Thyroid gland (tissue), 4 donors: ENCODE measurements around the gene LIN7A. TPM values are rescaled to one million over a fixed set of nuclear protein-coding genes. Genes with fewer than 3 reads are reported as not detected.

Experiments
- DNase-seq, 2 donors: peaks; one replicate each; pipeline ENCODE4 v3.0.0-alpha.2; 2019
- H3K27ac ChIP-seq, 3 donors: fragments of 200-600 bp; sonication (generic); 1 replicate in 2 of 3; 2 replicates in 1 of 3; pipeline ENCODE4 v1.5.1; 2016 to 2019; ENCODE audit warnings: mild to moderate bottlenecking in 1 of 3, moderate library complexity in 1 of 3
- H3K27me3 ChIP-seq: fragments of 200-600 bp; sonication (generic); one replicate; pipeline ENCODE4 v1.5.1; 2019
- H3K36me3 ChIP-seq, 2 donors: fragments of 200-600 bp; sonication (generic); one replicate each; pipeline ENCODE4 v1.5.1; 2016 to 2019
- H3K4me1 ChIP-seq, 2 donors: fragments of 200-600 bp; sonication (generic); one replicate each; pipeline ENCODE4 v1.5.1; 2017 to 2019
- H3K4me3 ChIP-seq, 3 donors: fragments of 200-600 bp; sonication (generic); replicated peaks in 1 of 3; 1 replicate in 2 of 3; 2 replicates in 1 of 3; pipeline ENCODE4 v1.5.1; 2016; ENCODE audit warnings: mild to moderate bottlenecking in 1 of 3
- H3K9me3 ChIP-seq: fragments of 200-600 bp; sonication (generic); one replicate; pipeline ENCODE4 v1.5.1; 2017
- POLR2A ChIP-seq, 2 donors: fragments of 450-650 bp; IDR thresholded peaks; one replicate each; pipeline ENCODE4 v1.6.1; 2017; ENCODE audit warnings: antibody characterized with exemption in 2 of 2, mild to moderate bottlenecking in 2 of 2, moderate library complexity in 1 of 2
- WGBS, 2 donors: methylation state at CpG; one replicate each; pipeline ENCODE4 v1.1.5; 2017; 5-methylcytosine and 5-hydroxymethylcytosine counted together
- intact Hi-C: fragments of 100-400 bp; cut with DNase I; formaldehyde crosslinking; loops from one replicate; pipeline ENCODE4 v1.15.1; 2023
- total RNA-seq, 4 donors: library from RNA; depleted of rRNA; stranded (reverse); fragments of >200 nt; gene quantifications; one replicate each; pipeline ENCODE4 v1.2.3, GENCODE V29; 2016
- TF ChIP-seq, protein P1 (sequence below), 6 experiments: fragments of 200-600 bp in 3 of 6; fragments of 450-650 bp in 3 of 6; sonication (generic) in 3 of 6; IDR thresholded peaks; one replicate each; pipeline ENCODE4 v1.5.1; 2016 to 2019; ENCODE audit warnings: antibody characterized with exemption in 6 of 6, mild to moderate bottlenecking in 2 of 6, inconsistent platforms in 1 of 6, moderate library complexity in 1 of 6

LIN7A gene
- total RNA-seq, 4 donors from 2014 or later: 7.9 to 21.4 (median 18.4) TPM

DNA sequence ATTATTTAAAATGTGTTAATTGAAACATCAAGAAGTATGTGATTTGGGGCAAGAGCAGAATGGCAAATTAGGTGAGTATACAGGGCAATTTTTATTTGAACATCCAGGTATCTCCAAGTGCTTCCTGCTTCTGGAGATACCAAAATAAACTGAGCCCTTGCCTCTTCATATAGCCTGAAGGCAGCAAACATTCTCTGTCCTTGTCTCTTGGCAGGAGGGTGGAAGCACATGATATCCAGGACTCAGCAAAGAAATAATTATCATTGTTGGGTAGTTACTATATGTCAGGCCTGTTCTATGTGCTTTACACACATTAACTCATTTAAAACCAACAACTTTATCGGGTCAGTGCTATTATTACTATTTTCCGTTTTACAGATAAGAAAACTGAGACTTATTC, 12.5 kb downstream of the LIN7A start:
- no peak for DNase-seq
- no peak for TF ChIP-seq POLR2A (IDR thresholded peaks at IDR 0.05)
- TF ChIP-seq, protein P1, sequence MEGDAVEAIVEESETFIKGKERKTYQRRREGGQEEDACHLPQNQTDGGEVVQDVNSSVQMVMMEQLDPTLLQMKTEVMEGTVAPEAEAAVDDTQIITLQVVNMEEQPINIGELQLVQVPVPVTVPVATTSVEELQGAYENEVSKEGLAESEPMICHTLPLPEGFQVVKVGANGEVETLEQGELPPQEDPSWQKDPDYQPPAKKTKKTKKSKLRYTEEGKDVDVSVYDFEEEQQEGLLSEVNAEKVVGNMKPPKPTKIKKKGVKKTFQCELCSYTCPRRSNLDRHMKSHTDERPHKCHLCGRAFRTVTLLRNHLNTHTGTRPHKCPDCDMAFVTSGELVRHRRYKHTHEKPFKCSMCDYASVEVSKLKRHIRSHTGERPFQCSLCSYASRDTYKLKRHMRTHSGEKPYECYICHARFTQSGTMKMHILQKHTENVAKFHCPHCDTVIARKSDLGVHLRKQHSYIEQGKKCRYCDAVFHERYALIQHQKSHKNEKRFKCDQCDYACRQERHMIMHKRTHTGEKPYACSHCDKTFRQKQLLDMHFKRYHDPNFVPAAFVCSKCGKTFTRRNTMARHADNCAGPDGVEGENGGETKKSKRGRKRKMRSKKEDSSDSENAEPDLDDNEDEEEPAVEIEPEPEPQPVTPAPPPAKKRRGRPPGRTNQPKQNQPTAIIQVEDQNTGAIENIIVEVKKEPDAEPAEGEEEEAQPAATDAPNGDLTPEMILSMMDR (IDR thresholded peaks at IDR 0.05): no peak
- intact Hi-C loops: no loop called here
- Histone ChIP-seq H3K9me3 (no peaks in the 10 kb centered on the region), H3K27me3 (no peaks in the 10 kb centered on the region), H3K4me1 (no peaks in the 10 kb centered on the region), H3K36me3 (no peaks in the 10 kb centered on the region), H3K4me3 (no peak overlapping the region), H3K27ac (no peak overlapping the region)
- 93 to 94% methylated on average over 2 of the region's 2 CpGs for WGBS, 2 donors

DNA sequence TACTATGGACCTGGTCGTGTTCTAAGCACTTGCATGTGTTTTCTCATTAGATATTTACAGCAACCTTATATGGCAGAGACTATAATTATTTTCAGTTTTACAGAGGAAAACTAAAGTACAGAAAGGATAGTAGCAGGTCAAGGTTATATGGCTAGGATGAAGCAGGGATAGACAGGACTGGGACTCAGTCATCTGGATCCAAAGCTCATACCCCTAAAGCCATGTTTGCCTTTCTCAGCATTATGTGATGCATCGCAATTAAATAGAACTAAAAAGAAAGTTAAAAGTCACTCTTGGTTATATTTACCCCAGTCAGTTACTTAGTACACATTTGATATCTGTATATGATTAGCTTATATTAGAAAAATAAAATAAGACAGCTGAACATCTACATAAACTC, 13.3 kb downstream of the LIN7A start:
- Histone ChIP-seq H3K36me3 (no peaks in the 10 kb centered on the region), H3K4me1 (no peaks in the 10 kb centered on the region), H3K27me3 (no peaks in the 10 kb centered on the region), H3K9me3 (no peaks in the 10 kb centered on the region), H3K4me3 (no peak overlapping the region), H3K27ac (no peak overlapping the region)
- WGBS, 2 donors: 88 to 90% methylated on average over 2 of the region's 2 CpGs
- intact Hi-C loops: no loop called here
- DNase-seq: no peak
- TF ChIP-seq, protein P1 (IDR thresholded peaks at IDR 0.05): no peak
- no peak for TF ChIP-seq POLR2A (IDR thresholded peaks at IDR 0.05)

DNA sequence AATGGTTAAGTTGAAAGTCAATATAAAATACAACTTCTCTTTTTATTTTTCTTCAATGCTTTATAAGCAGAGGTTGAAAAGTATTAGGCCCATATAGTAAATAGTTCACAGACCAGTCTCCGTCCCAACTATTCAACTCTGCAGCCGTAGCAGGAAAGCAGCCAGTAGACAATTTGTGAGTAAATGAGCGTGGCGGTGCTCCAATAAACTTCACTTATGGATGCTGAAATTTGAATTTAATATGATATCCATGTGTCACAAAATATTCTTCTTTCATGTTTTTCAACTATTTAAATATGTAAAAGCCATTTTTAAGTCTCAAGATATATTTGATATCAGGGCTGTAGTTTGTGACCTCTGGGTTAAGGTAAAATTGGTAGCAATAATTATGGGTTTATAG, 17.7 kb downstream of the LIN7A start:
- H3K27ac ChIP-seq: no peak overlapping the region
- intact Hi-C loops: no loop called here
- H3K27me3 ChIP-seq: no peaks in the 10 kb centered on the region
- H3K4me3 ChIP-seq: no peak overlapping the region
- no peak for DNase-seq
- TF ChIP-seq, protein P1 (IDR thresholded peaks at IDR 0.05): no peak
- no peak for TF ChIP-seq POLR2A (IDR thresholded peaks at IDR 0.05)
- 96 to 97% methylated on average over 4 of the region's 4 CpGs for WGBS, 2 donors
- no peaks in the 10 kb centered on the region for H3K9me3 ChIP-seq
- H3K36me3 ChIP-seq: no peaks in the 10 kb centered on the region
- no peaks in the 10 kb centered on the region for H3K4me1 ChIP-seq

DNA sequence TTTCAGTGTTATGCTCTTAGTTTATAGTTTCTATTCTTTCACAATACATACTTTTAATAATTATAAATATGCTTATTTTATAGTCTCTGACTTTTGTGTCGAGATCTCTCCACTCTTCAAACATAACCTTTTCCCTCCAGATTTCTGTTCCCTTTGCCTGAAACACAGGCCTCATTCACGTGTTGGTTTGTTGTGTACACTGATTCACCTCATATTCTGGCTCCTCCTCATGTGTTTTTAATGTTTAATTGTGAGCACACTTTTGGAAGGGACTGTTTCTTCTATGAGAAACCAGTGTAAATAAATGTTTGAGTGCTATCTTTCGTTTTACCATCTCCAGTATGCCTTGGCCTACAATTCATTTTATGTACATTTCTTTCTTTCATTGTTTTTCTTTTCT, 20.1 kb downstream of the LIN7A start:
- intact Hi-C loops: no loop called here
- H3K4me1 ChIP-seq: no peaks in the 10 kb centered on the region
- no peaks in the 10 kb centered on the region for H3K9me3 ChIP-seq
- DNase-seq: no peak
- 74 to 93% methylated on average over 3 of the region's 3 CpGs for WGBS, 2 donors
- H3K27ac ChIP-seq: no peak overlapping the region
- H3K36me3 ChIP-seq: no peaks in the 10 kb centered on the region
- no peak for TF ChIP-seq POLR2A (IDR thresholded peaks at IDR 0.05)
- TF ChIP-seq, protein P1 (IDR thresholded peaks at IDR 0.05): no peak
- H3K4me3 ChIP-seq: no peak overlapping the region
- H3K27me3 ChIP-seq: no peaks in the 10 kb centered on the region

DNA sequence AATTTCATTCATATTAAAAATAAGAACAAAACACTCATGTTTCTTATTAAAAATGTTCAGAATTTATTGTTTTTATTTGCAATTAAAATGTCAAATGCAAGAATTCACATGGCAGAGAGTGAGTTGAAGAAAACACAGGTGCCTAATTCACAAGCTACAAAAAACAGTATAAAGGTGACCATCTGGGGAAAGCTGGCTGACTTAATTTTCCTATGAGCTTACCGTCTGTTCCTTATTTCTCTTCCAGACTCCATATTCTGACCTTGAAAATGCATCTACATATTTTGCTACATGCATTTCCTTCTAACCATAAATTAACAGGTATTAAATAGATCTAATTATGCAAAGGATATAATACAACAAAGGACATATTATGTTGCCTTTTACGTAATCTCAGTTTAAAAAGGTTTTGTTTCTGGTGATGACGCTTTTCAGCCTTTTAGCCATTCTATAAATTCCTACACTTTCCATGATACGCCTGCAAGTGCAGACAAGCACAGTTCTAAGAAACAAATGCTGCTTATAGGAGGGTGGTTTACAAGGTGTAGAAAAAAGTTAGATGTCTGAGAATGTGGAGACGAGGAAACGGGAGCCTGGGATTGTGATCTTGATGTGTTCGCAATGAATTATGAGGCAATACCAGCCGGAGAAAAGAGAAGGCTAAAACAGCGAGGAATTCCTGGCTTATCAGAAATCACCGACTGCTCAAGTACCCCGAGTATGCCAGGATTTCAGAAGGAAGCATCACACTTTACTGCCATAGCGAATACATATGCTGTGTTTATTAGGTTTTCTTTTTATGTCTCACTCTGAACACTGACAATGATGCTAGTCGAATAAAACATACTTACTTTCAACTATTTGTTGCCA, 24.6 kb downstream of the LIN7A start:
- Histone ChIP-seq H3K36me3 (no peaks in the 10 kb centered on the region), H3K4me3 (no peak overlapping the region), H3K27me3 (no peaks in the 10 kb centered on the region), H3K27ac (no peak overlapping the region), H3K4me1 (no peaks in the 10 kb centered on the region), H3K9me3 (no peaks in the 10 kb centered on the region)
- 83 to 84% methylated on average over 13 of the region's 13 CpGs for WGBS, 2 donors
- TF ChIP-seq, protein P1 (IDR thresholded peaks at IDR 0.05): no peak
- TF ChIP-seq POLR2A (IDR thresholded peaks at IDR 0.05): no peak
- no peak for DNase-seq
- intact Hi-C loops: no loop called here
